HepG2 (cell line): Measurements from ENCODE around the gene DUSP21. TPM values are rescaled to one million over a fixed set of nuclear protein-coding genes. Genes with fewer than 3 reads are reported as not detected.

Source experiments
- KAT8 ChIP-seq: IDR thresholded peaks from 2 replicates; pipeline ENCODE4 v1.6.1; 2016; ENCODE audit warnings: missing genetic modification reagents, missing compliant biosample characterization
- KDM3A ChIP-seq: IDR thresholded peaks from 2 replicates; pipeline ENCODE4 v1.6.1; 2018; ENCODE audit warnings: low read depth, missing compliant biosample characterization
- NFYC ChIP-seq: IDR thresholded peaks from 2 replicates; pipeline ENCODE4 v1.6.1; 2016; ENCODE audit warnings: missing genetic modification reagents, missing compliant biosample characterization
- SATB2 ChIP-seq: sonication (generic); formaldehyde crosslinking; IDR thresholded peaks from 2 replicates; pipeline ENCODE4 v1.5.0; 2020; ENCODE audit warnings: missing genetic modification reagents
- SRF ChIP-seq: IDR thresholded peaks from 2 replicates; pipeline ENCODE4 v1.6.1; 2011; ENCODE audit warnings: mild to moderate bottlenecking, low read depth, low read length, moderate library complexity
- U2AF1 ChIP-seq: fragments of 200-400 bp; formaldehyde crosslinking; optimal IDR thresholded peaks from 2 replicates; pipeline ENCODE3; 2017; ENCODE audit warnings: mild to moderate bottlenecking, low read depth, low read length
- ZC3H4 ChIP-seq: sonication (generic); formaldehyde crosslinking; IDR thresholded peaks from 2 replicates; pipeline ENCODE4 v1.4.0; 2020; ENCODE audit warnings: missing genetic modification reagents, borderline replicate concordance
- ZKSCAN1 ChIP-seq: fragments of 150-350 bp; IDR thresholded peaks from 2 replicates; pipeline ENCODE4 v1.6.1; 2014; ENCODE audit warnings: low read length
- polyA plus RNA-seq, 8 experiments: library from polyadenylated mRNA; depleted of rRNA in 3 of 8; stranded (reverse) in 7 of 8; unstranded in 1 of 8; fragments of >200 nt; fragmentation: Illumina TruSeq in 4 of 8; extraction: Trizol in 4 of 8; gene quantifications; 2 replicates each; pipeline versions ENCODE4 v1.2.1 to v1.2.3, GENCODE V29; 2011 to 2016; ENCODE audit warnings: low read depth in 4 of 8, missing spikeins in 1 of 8, mixed read lengths in 1 of 8; ENCODE audit not compliant: insufficient read depth in 1 of 8
- total RNA-seq, 5 experiments: library from RNA; depleted of rRNA; stranded (reverse); fragments of >200 nt; fragmentation: Illumina TruSeq; extraction: Trizol; gene quantifications; 2 replicates each; pipeline ENCODE4 v1.2.3, GENCODE V29; 2016; ENCODE audit warnings: low read depth in 1 of 5
- TF ChIP-seq, protein P1 (sequence below): sonication (generic); formaldehyde crosslinking; IDR thresholded peaks from 2 replicates; pipeline ENCODE4 v1.4.0; 2020; ENCODE audit warnings: mild to moderate bottlenecking, missing genetic modification reagents
- TF ChIP-seq, protein P2 (sequence below): sonication (generic); formaldehyde crosslinking; IDR thresholded peaks from 2 replicates; pipeline ENCODE4 v1.4.0; 2020; ENCODE audit warnings: missing genetic modification reagents, borderline replicate concordance
- TF ChIP-seq, protein P3 (sequence below): sonication (generic); formaldehyde crosslinking; IDR thresholded peaks from 2 replicates; pipeline ENCODE4 v1.4.0; 2020; ENCODE audit warnings: missing genetic modification reagents, borderline replicate concordance
- TF ChIP-seq, protein P4 (sequence below): sonication (generic); formaldehyde crosslinking; IDR thresholded peaks from 2 replicates; pipeline ENCODE4 v1.8.0; 2022; ENCODE audit warnings: missing genetic modification reagents, mild to moderate bottlenecking, moderate library complexity, borderline replicate concordance
- TF ChIP-seq, protein P5 (sequence below): sonication (generic); formaldehyde crosslinking; IDR thresholded peaks from 2 replicates; pipeline ENCODE4 v1.8.0; 2022; ENCODE audit warnings: low read depth, missing genetic modification reagents
- TF ChIP-seq, protein P6 (sequence below): sonication (generic); formaldehyde crosslinking; IDR thresholded peaks from 2 replicates; pipeline ENCODE4 v1.5.0; 2020; ENCODE audit warnings: mild to moderate bottlenecking, missing genetic modification reagents, moderate library complexity

Gene DUSP21
- total and polyA plus RNA-seq, 2 of the 13 experiments (the other 11 are each of a cell fraction or from before 2014, with no cell fraction given), result not detected

DNA sequence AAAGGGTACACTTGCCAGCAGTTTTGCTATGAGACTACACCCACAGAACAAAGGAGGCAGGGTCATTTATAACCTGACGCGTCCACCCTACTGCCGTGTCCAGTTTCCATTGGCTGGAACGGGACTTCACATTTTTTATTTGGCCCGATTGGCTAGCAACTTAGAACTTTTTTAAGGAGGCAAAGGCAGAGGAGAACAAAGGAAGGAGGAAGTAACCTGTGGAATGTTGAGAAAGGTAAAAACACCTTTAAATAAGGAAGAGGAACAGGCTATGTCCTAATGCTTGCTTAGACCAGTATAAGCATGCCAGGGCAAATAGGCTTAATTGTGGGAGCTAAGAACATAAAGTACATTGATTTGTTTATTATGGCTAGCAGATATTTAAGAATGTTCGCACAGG is 47.8 kb downstream of the DUSP21 start (continued):
- no peak for TF ChIP-seq KAT8 (CRISPR knock-in tag)
- TF ChIP-seq, protein P1, sequence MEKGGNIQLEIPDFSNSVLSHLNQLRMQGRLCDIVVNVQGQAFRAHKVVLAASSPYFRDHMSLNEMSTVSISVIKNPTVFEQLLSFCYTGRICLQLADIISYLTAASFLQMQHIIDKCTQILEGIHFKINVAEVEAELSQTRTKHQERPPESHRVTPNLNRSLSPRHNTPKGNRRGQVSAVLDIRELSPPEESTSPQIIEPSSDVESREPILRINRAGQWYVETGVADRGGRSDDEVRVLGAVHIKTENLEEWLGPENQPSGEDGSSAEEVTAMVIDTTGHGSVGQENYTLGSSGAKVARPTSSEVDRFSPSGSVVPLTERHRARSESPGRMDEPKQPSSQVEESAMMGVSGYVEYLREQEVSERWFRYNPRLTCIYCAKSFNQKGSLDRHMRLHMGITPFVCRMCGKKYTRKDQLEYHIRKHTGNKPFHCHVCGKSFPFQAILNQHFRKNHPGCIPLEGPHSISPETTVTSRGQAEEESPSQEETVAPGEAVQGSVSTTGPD (CRISPR knock-in tag), result no peak
- TF ChIP-seq, protein P2, sequence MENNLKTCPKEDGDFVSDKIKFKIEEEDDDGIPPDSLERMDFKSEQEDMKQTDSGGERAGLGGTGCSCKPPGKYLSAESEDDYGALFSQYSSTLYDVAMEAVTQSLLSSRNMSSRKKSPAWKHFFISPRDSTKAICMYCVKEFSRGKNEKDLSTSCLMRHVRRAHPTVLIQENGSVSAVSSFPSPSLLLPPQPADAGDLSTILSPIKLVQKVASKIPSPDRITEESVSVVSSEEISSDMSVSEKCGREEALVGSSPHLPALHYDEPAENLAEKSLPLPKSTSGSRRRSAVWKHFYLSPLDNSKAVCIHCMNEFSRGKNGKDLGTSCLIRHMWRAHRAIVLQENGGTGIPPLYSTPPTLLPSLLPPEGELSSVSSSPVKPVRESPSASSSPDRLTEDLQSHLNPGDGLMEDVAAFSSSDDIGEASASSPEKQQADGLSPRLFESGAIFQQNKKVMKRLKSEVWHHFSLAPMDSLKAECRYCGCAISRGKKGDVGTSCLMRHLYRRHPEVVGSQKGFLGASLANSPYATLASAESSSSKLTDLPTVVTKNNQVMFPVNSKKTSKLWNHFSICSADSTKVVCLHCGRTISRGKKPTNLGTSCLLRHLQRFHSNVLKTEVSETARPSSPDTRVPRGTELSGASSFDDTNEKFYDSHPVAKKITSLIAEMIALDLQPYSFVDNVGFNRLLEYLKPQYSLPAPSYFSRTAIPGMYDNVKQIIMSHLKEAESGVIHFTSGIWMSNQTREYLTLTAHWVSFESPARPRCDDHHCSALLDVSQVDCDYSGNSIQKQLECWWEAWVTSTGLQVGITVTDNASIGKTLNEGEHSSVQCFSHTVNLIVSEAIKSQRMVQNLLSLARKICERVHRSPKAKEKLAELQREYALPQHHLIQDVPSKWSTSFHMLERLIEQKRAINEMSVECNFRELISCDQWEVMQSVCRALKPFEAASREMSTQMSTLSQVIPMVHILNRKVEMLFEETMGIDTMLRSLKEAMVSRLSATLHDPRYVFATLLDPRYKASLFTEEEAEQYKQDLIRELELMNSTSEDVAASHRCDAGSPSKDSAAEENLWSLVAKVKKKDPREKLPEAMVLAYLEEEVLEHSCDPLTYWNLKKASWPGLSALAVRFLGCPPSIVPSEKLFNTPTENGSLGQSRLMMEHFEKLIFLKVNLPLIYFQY (CRISPR knock-in tag), result no peak
- no peak for TF ChIP-seq SRF
- no peak for TF ChIP-seq NFYC (CRISPR knock-in tag)
- TF ChIP-seq, protein P3, sequence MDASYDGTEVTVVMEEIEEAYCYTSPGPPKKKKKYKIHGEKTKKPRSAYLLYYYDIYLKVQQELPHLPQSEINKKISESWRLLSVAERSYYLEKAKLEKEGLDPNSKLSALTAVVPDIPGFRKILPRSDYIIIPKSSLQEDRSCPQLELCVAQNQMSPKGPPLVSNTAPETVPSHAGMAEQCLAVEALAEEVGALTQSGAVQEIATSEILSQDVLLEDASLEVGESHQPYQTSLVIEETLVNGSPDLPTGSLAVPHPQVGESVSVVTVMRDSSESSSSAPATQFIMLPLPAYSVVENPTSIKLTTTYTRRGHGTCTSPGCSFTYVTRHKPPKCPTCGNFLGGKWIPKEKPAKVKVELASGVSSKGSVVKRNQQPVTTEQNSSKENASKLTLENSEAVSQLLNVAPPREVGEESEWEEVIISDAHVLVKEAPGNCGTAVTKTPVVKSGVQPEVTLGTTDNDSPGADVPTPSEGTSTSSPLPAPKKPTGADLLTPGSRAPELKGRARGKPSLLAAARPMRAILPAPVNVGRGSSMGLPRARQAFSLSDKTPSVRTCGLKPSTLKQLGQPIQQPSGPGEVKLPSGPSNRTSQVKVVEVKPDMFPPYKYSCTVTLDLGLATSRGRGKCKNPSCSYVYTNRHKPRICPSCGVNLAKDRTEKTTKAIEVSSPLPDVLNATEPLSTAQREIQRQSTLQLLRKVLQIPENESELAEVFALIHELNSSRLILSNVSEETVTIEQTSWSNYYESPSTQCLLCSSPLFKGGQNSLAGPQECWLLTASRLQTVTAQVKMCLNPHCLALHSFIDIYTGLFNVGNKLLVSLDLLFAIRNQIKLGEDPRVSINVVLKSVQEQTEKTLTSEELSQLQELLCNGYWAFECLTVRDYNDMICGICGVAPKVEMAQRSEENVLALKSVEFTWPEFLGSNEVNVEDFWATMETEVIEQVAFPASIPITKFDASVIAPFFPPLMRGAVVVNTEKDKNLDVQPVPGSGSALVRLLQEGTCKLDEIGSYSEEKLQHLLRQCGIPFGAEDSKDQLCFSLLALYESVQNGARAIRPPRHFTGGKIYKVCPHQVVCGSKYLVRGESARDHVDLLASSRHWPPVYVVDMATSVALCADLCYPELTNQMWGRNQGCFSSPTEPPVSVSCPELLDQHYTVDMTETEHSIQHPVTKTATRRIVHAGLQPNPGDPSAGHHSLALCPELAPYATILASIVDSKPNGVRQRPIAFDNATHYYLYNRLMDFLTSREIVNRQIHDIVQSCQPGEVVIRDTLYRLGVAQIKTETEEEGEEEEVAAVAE (CRISPR knock-in tag), result no peak
- TF ChIP-seq, protein P4, sequence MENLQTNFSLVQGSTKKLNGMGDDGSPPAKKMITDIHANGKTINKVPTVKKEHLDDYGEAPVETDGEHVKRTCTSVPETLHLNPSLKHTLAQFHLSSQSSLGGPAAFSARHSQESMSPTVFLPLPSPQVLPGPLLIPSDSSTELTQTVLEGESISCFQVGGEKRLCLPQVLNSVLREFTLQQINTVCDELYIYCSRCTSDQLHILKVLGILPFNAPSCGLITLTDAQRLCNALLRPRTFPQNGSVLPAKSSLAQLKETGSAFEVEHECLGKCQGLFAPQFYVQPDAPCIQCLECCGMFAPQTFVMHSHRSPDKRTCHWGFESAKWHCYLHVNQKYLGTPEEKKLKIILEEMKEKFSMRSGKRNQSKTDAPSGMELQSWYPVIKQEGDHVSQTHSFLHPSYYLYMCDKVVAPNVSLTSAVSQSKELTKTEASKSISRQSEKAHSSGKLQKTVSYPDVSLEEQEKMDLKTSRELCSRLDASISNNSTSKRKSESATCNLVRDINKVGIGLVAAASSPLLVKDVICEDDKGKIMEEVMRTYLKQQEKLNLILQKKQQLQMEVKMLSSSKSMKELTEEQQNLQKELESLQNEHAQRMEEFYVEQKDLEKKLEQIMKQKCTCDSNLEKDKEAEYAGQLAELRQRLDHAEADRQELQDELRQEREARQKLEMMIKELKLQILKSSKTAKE (CRISPR knock-in tag), result no peak
- TF ChIP-seq, protein P5, sequence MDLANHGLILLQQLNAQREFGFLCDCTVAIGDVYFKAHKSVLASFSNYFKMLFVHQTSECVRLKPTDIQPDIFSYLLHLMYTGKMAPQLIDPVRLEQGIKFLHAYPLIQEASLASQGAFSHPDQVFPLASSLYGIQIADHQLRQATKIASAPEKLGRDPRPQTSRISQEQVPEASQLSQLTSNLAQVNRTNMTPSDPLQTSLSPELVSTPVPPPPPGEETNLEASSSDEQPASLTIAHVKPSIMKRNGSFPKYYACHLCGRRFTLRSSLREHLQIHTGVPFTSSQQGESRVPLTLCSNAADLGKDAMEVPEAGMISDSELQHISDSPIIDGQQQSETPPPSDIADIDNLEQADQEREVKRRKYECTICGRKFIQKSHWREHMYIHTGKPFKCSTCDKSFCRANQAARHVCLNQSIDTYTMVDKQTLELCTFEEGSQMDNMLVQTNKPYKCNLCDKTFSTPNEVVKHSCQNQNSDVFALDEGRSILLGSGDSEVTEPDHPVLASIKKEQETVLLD (CRISPR knock-in tag), result no peak
- TF ChIP-seq ZC3H4 (CRISPR knock-in tag), result no peak
- TF ChIP-seq KDM3A (CRISPR knock-in tag), result no peak
- no peak for TF ChIP-seq ZKSCAN1
- TF ChIP-seq U2AF1, result no peak
- TF ChIP-seq, protein P6, sequence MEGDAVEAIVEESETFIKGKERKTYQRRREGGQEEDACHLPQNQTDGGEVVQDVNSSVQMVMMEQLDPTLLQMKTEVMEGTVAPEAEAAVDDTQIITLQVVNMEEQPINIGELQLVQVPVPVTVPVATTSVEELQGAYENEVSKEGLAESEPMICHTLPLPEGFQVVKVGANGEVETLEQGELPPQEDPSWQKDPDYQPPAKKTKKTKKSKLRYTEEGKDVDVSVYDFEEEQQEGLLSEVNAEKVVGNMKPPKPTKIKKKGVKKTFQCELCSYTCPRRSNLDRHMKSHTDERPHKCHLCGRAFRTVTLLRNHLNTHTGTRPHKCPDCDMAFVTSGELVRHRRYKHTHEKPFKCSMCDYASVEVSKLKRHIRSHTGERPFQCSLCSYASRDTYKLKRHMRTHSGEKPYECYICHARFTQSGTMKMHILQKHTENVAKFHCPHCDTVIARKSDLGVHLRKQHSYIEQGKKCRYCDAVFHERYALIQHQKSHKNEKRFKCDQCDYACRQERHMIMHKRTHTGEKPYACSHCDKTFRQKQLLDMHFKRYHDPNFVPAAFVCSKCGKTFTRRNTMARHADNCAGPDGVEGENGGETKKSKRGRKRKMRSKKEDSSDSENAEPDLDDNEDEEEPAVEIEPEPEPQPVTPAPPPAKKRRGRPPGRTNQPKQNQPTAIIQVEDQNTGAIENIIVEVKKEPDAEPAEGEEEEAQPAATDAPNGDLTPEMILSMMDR (CRISPR knock-in tag), result no peak
- TF ChIP-seq SATB2, result no peak
